ENCODE data around the gene LRFN5. TPM values are rescaled to one million over a fixed set of nuclear protein-coding genes. Genes with fewer than 3 reads are reported as not detected.

Gene LRFN5
- total and polyA plus RNA-seq, 2 of the 8 experiments (the other 6 are each of a cell fraction or from before 2014, with no cell fraction given) = 0.85 to 4.7 TPM

DNA sequence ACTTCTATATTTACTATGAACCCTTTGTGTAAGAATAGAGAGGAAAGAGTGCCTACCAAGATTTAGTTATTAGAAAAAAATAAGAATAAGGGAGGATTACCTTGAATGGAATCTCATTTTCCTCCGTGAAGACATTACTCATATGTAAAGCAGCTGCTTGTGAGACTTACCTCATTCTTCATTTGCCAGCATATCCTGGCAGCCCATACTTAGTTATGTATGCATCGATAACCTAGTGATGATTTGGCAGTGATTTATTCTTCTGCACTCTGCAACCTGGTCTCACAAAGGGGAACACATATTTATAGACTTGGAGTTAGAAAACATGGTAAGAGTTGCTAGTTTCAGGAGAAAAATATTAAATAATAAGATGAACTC is 56.8 kb downstream of the LRFN5 start:
- Histone ChIP-seq H2BK120ac (replicated peaks; ENCODE audit: low read depth, low read length) (no peak overlapping the region), H3K27ac (ENCODE audit: low read depth, low read length) (no peak overlapping the region), H3K18ac (ENCODE audit: extremely low read depth, low read length) (no peak overlapping the region), H3K79me1 (ENCODE audit: low read depth, low read length) (no peaks in the 10 kb centered on the region), H3K56ac (replicated peaks; ENCODE audit: insufficient read length, low read depth, low read length) (no peak overlapping the region), H3K4me2 (ENCODE audit: insufficient read depth in 1 of 2, low read depth in 2 of 2, low read length in 2 of 2) (no peak overlapping the region), H3K27me3 (replicated peaks in 1 of 4; ENCODE audit: control insufficient read depth in 3 of 4, extremely low read depth in 1 of 4, insufficient read depth in 3 of 4, low read length in 3 of 4) (no peaks in the 10 kb centered on the region), H3K4ac (replicated peaks; ENCODE audit: insufficient read length, low read depth, low read length) (no peak overlapping the region), H3K9me3 (ENCODE audit: insufficient read depth in 2 of 2, low read depth in 1 of 2, low read length in 1 of 2) (no peaks in the 10 kb centered on the region), H3K4me3 (ENCODE audit: extremely low read depth in 1 of 4, insufficient read depth in 2 of 4, low read depth in 3 of 4, low read length in 4 of 4) (no peak overlapping the region), H4K8ac (ENCODE audit: extremely low read depth, insufficient read depth, low read length) (no peak overlapping the region), H3K23ac (ENCODE audit: insufficient read length) (no peak overlapping the region), H3K4me1 (replicated peaks in 1 of 4; ENCODE audit: control insufficient read depth in 3 of 4, insufficient read depth in 4 of 4, low read length in 3 of 4) (no peaks in the 10 kb centered on the region), H2BK12ac (ENCODE audit: low read depth, low read length) (no peak overlapping the region), H2AFZ (ENCODE audit: low read length) (no peak overlapping the region), H2BK20ac (ENCODE audit: low read length) (no peak overlapping the region), H3K36me3 (ENCODE audit: control insufficient read depth in 2 of 4, insufficient read depth in 4 of 4, low read length in 3 of 4) (no peaks in the 10 kb centered on the region), H2AK5ac (ENCODE audit: low read depth, low read length) (no peak overlapping the region), H2BK15ac (ENCODE audit: low read length) (no peak overlapping the region), H3K79me2 (ENCODE audit: control insufficient read depth in 1 of 2, insufficient read depth in 2 of 2, low read length in 2 of 2) (no peaks in the 10 kb centered on the region), H3K14ac (ENCODE audit: insufficient read length) (no peak overlapping the region), H4K5ac (ENCODE audit: insufficient read length, low read depth, low read length) (no peak overlapping the region), H4K20me1 (replicated peaks in 1 of 2; ENCODE audit: control insufficient read depth in 1 of 2, insufficient read depth in 2 of 2, low read length in 2 of 2) (no peaks in the 10 kb centered on the region), H3K9ac (replicated peaks in 1 of 4; ENCODE audit: extremely low read depth in 1 of 4, low read depth in 3 of 4, low read length in 3 of 4) (no peak overlapping the region), H2BK5ac (ENCODE audit: low read depth, low read length) (no peak overlapping the region), H4K91ac (replicated peaks; ENCODE audit: insufficient read length, low read length) (no peak overlapping the region), H3K23me2 (ENCODE audit: low read depth, low read length) (no peaks in the 10 kb centered on the region)
- FAIRE-seq = no peak
- WGBS, 2 experiments (ENCODE audit: extremely low coverage in 1 of 2, insufficient coverage in 1 of 2, insufficient read length in 1 of 2, insufficient replicate concordance in 2 of 2, low coverage in 1 of 2, low lambda C conversion rate in 2 of 2, missing lambda C conversion rate in 1 of 2) = 73% methylated on average over 2 of the region's 2 CpGs; no CpG with 5 or more reads in 1 of the 2 experiments
- CTCF ChIA-PET (ENCODE audit: partially characterized antibody) = no interaction called here
- no peak for DNase-seq (ENCODE audit: low read depth in 1 of 2, low spot score in 2 of 2)
- POLR2A ChIA-PET (ENCODE audit: partially characterized antibody) = no interaction called here
- TF ChIP-seq JUN (IDR thresholded peaks at IDR 0.05; ENCODE audit: low read depth, low read length) = no peak
- TF ChIP-seq BACH1 (IDR thresholded peaks at IDR 0.05; ENCODE audit: low read length) = no peak
- TF ChIP-seq, protein P1, sequence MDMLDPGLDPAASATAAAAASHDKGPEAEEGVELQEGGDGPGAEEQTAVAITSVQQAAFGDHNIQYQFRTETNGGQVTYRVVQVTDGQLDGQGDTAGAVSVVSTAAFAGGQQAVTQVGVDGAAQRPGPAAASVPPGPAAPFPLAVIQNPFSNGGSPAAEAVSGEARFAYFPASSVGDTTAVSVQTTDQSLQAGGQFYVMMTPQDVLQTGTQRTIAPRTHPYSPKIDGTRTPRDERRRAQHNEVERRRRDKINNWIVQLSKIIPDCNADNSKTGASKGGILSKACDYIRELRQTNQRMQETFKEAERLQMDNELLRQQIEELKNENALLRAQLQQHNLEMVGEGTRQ (IDR thresholded peaks at IDR 0.05; ENCODE audit: low read length) = no peak
- TF ChIP-seq PHF8 (conservative IDR thresholded peaks at IDR 0.05; ENCODE audit: low read depth, low read length) = no peak
- TF ChIP-seq EZH2 (IDR thresholded peaks at IDR 0.05; ENCODE audit: low read depth, low read length, severe bottlenecking) = no peak
- no peak for TF ChIP-seq CREB1 (IDR thresholded peaks at IDR 0.05)
- TF ChIP-seq GABPA (IDR thresholded peaks at IDR 0.05; ENCODE audit: borderline replicate concordance, insufficient read depth, low read length) = no peak
- no peak for TF ChIP-seq POU5F1 (IDR thresholded peaks at IDR 0.05; ENCODE audit: low read depth, low read length)
- TF ChIP-seq SRF (IDR thresholded peaks at IDR 0.05; ENCODE audit: low read depth, low read length) = no peak
- TF ChIP-seq ZNF274 (IDR thresholded peaks at IDR 0.05; ENCODE audit: borderline replicate concordance, extremely low read depth, low read length) = no peak

Measured in H1 (cell line).